GM18870 (cell line): ENCODE results near the gene GOSR2.

Source experiments
- ATAC-seq: cut with Tn5 transposase; IDR thresholded peaks from one replicate; pipeline ENCODE4 v1.9.1; 2021; ENCODE audit warnings: moderate library complexity; ENCODE audit not compliant: unreplicated experiment

Gene GOSR2

GRCh38 chr17:46922804-46923635 lies at the start of gene GOSR2:
TSS of gene GOSR2 (plus strand) at chr17:46923160. CDS start at chr17:46923193, 33 bp downstream.
- ATAC-seq, result no peak

- ATAC-seq, result no peak
These were observed 48.9 kb upstream of the GOSR2 start for GRCh38 chr17:46873941-46874645.

GRCh38 chr17:46874906-46875305 lies 48.1 kb upstream of the GOSR2 start:
- no peak for ATAC-seq

- no peak for ATAC-seq
These were observed 47.1 kb upstream of the GOSR2 start for GRCh38 chr17:46875849-46876352.

GRCh38 chr17:46876353-46876887 lies 46.5 kb upstream of the GOSR2 start:
- no peak for ATAC-seq

- no peak for ATAC-seq
These were observed 46.0 kb upstream of the GOSR2 start for GRCh38 chr17:46876926-46877325.

GRCh38 chr17:46877466-46877865 lies 45.5 kb upstream of the GOSR2 start:
- ATAC-seq, result no peak

GRCh38 chr17:46878055-46878454 lies 44.9 kb upstream of the GOSR2 start:
- ATAC-seq, result no peak

GRCh38 chr17:46879101-46879500 lies 43.9 kb upstream of the GOSR2 start:
- no peak for ATAC-seq

- no peak for ATAC-seq
These were observed 41.9 kb upstream of the GOSR2 start for GRCh38 chr17:46881015-46881414.

GRCh38 chr17:46882666-46883065 lies 40.3 kb upstream of the GOSR2 start:
- no peak for ATAC-seq

GRCh38 chr17:46883871-46884520 lies 39.0 kb upstream of the GOSR2 start:
- no peak for ATAC-seq

GRCh38 chr17:46884552-46884951 lies 38.4 kb upstream of the GOSR2 start:
- ATAC-seq, result no peak

- no peak for ATAC-seq
These were observed 37.3 kb upstream of the GOSR2 start for GRCh38 chr17:46885415-46886309.

GRCh38 chr17:46886310-46886663 lies 36.7 kb upstream of the GOSR2 start:
- no peak for ATAC-seq

- ATAC-seq, result no peak
These were observed 35.2 kb upstream of the GOSR2 start for GRCh38 chr17:46887717-46888116.

- no peak for ATAC-seq
These were observed 34.2 kb upstream of the GOSR2 start for GRCh38 chr17:46888727-46889126.

GRCh38 chr17:46889519-46889918 lies 33.4 kb upstream of the GOSR2 start:
- ATAC-seq, result no peak

- no peak for ATAC-seq
These were observed 32.9 kb upstream of the GOSR2 start for GRCh38 chr17:46889992-46890564.

- ATAC-seq, result no peak
These were observed 32.3 kb upstream of the GOSR2 start for GRCh38 chr17:46890638-46891037.
